Lower leg skin (tissue), 3 donors: ENCODE data around the gene WWOX.

ENCODE experiments used
- CTCF ChIP-seq, 3 donors: fragments of 450-650 bp; IDR thresholded peaks; one replicate each; pipeline ENCODE4 v1.5.1; 2016; ENCODE audit warnings: antibody characterized with exemption in 3 of 3, mild to moderate bottlenecking in 3 of 3, moderate library complexity in 2 of 3
- POLR2A ChIP-seq, 2 donors: fragments of 450-650 bp; IDR thresholded peaks; one replicate each; pipeline ENCODE4 v1.6.1; 2016 to 2017; ENCODE audit warnings: antibody characterized with exemption in 2 of 2, mild to moderate bottlenecking in 1 of 2, moderate library complexity in 1 of 2

GRCh38 chr16:79175286-79176057 lies 1076.0 kb downstream of the WWOX start:
- TF ChIP-seq CTCF (IDR thresholded peaks at IDR 0.05) (no peak), POLR2A (IDR thresholded peaks at IDR 0.05) (no peak)
